ENCODE results near the gene WNT7B. TPM values are rescaled to one million over a fixed set of nuclear protein-coding genes. Genes with fewer than 3 reads are reported as not detected.

The WNT7B gene
- total RNA-seq, 1 experiment from 2014 or later, result not detected

DNA sequence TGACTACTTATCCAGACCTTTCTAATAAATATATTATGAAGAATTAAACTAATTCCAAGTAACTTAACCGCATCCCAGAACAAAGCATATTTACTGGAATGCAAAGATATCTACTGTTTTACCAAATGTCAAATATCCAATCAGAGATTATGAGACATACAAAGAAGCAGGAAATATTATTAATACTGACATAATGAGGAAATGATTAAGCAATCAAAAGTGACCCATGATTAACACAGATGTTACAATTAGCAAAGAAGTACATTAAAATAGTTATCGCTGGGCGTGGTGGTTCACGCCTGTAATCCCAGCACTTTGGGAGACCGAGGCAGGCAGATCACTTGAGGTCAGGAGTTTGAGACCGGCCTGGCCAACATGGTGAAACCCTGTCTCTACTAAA lies 105.2 kb downstream of the WNT7B start:
- Histone ChIP-seq H3K27ac (ENCODE audit: low read depth, low read length, poor library complexity, severe bottlenecking) (no peak overlapping the region), H3K4me1 (ENCODE audit: insufficient read depth, low read length, poor library complexity, severe bottlenecking) (no peaks in the 10 kb centered on the region), H3K9me3 (ENCODE audit: low read depth, low read length, poor library complexity, severe bottlenecking) (peaks cover 14% of the 10 kb centered on the region), H3K4me3 (ENCODE audit: low read depth, low read length, poor library complexity, severe bottlenecking) (no peak overlapping the region), H3K27me3 (replicated peaks; ENCODE audit: insufficient read depth, low read depth, low read length, poor library complexity) (peaks cover 24% of the 10 kb centered on the region), H3K36me3 (ENCODE audit: insufficient read depth, low read length, poor library complexity, severe bottlenecking) (no peaks in the 10 kb centered on the region)
- TF ChIP-seq EZH2 (IDR thresholded peaks at IDR 0.05; ENCODE audit: borderline replicate concordance, low read depth, low read length, poor library complexity, severe bottlenecking), result no peak
- TF ChIP-seq, protein P1, sequence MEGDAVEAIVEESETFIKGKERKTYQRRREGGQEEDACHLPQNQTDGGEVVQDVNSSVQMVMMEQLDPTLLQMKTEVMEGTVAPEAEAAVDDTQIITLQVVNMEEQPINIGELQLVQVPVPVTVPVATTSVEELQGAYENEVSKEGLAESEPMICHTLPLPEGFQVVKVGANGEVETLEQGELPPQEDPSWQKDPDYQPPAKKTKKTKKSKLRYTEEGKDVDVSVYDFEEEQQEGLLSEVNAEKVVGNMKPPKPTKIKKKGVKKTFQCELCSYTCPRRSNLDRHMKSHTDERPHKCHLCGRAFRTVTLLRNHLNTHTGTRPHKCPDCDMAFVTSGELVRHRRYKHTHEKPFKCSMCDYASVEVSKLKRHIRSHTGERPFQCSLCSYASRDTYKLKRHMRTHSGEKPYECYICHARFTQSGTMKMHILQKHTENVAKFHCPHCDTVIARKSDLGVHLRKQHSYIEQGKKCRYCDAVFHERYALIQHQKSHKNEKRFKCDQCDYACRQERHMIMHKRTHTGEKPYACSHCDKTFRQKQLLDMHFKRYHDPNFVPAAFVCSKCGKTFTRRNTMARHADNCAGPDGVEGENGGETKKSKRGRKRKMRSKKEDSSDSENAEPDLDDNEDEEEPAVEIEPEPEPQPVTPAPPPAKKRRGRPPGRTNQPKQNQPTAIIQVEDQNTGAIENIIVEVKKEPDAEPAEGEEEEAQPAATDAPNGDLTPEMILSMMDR (conservative IDR thresholded peaks at IDR 0.05; ENCODE audit: low read depth, low read length), result no peak
- no peak for DNase-seq (ENCODE audit: low spot score)
- intact Hi-C loops (cut with micrococcal nuclease; ENCODE audit: unreplicated experiment), result no loop called here
- CTCF ChIA-PET, result no interaction called here
- BruUV-seq (replicated peaks), result no TSS peak
- POLR2A ChIA-PET (ENCODE audit: low non-redundant PET), result no interaction called here

Other genes starting within 250 kb of the WNT7B start
- gene PPARA, start 173.4 kb upstream of the WNT7B start, total RNA-seq (2021), result 2.0 and 4.0 TPM in 2 replicates